Measurements from ENCODE around the gene SHISA9.

DNA sequence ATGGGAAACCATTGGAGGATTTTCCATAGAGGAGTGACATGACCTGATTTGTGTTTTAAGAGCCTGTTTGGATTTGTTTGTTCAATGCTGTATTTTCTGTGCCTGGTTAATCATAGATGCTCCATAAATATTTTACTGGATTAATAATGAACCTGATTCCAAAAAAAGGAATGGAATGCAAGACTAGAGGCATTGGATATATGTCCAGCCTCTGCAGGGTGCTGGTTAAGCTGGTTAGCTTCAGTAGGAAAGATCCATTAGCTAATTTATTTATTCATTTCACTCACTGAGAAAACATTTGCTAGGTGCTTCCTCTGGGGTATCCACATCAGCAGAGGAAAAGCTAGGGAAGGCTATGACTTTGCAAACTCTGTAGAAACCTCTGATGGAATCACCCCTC lies 57.7 kb downstream of the SHISA9 start:
- TF ChIP-seq POLR2A (IDR thresholded peaks at IDR 0.05; ENCODE audit: low read depth) (no peak), EP300 (IDR thresholded peaks at IDR 0.05) (no peak)
- TF ChIP-seq, protein P1, sequence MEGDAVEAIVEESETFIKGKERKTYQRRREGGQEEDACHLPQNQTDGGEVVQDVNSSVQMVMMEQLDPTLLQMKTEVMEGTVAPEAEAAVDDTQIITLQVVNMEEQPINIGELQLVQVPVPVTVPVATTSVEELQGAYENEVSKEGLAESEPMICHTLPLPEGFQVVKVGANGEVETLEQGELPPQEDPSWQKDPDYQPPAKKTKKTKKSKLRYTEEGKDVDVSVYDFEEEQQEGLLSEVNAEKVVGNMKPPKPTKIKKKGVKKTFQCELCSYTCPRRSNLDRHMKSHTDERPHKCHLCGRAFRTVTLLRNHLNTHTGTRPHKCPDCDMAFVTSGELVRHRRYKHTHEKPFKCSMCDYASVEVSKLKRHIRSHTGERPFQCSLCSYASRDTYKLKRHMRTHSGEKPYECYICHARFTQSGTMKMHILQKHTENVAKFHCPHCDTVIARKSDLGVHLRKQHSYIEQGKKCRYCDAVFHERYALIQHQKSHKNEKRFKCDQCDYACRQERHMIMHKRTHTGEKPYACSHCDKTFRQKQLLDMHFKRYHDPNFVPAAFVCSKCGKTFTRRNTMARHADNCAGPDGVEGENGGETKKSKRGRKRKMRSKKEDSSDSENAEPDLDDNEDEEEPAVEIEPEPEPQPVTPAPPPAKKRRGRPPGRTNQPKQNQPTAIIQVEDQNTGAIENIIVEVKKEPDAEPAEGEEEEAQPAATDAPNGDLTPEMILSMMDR (IDR thresholded peaks at IDR 0.05) = no peak

Data from esophagus muscularis mucosa (tissue), 4 donors.